Measurements from ENCODE around the gene AP1G2.

Gene AP1G2

DNA sequence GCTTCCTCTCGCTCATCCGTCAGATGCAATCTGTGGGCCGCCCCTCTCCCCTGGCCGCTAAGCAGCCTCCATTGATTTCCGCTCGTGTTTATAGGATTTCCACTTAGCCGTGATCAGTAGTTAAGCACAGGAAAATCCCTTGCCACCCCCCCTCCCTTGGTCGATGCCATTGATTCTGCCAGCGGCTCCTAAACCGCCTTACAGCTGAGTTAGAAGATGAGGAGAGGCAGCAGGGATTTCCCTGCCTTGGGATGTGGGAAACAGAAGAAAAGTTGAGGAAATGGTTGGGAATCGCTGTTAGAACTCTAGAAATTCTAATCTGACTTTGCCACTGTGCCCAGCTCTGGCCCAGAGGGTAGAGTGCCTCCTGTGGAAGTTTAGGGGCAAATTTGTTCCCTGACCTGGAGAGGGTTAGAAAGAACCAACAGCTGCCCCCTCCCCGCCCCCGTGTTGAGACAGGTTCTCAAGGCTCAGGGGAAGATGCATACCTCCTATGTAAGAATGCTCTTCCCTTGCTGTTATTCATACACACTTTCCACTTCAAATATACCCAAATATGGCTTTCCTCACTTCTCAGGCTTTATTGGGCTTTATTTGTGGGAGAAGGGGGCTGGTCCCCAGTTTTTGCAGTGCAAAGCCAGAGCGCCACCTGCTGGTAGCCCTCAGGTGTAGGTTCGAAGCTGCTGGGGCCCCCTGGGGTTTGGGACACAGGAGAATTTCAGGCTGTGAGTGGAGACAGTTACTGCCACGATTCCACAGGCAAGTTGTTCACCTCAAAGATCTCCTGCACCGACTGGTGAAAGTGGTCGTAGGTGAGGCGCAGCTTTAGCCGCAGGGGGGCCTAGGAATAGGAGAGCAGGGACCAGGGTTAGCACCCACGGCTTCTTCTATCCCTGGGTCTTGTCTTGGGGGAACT is 8.3 kb downstream of the AP1G2 start:
- Mint-ChIP-seq H3K36me3 (ENCODE audit: low read depth) (peaks cover 25% of the 10 kb centered on the region), H3K4me3 (no peak overlapping the region), H3K27ac (no peak overlapping the region), H3K9me3 (no peaks in the 10 kb centered on the region), H3K4me1 (peaks cover 29% of the 10 kb centered on the region), H3K27me3 (ENCODE audit: low read depth, poor library complexity) (peaks cover 8% of the 10 kb centered on the region)
- DNase-seq, result peak; percentile 84
- TF ChIP-seq, protein P1, sequence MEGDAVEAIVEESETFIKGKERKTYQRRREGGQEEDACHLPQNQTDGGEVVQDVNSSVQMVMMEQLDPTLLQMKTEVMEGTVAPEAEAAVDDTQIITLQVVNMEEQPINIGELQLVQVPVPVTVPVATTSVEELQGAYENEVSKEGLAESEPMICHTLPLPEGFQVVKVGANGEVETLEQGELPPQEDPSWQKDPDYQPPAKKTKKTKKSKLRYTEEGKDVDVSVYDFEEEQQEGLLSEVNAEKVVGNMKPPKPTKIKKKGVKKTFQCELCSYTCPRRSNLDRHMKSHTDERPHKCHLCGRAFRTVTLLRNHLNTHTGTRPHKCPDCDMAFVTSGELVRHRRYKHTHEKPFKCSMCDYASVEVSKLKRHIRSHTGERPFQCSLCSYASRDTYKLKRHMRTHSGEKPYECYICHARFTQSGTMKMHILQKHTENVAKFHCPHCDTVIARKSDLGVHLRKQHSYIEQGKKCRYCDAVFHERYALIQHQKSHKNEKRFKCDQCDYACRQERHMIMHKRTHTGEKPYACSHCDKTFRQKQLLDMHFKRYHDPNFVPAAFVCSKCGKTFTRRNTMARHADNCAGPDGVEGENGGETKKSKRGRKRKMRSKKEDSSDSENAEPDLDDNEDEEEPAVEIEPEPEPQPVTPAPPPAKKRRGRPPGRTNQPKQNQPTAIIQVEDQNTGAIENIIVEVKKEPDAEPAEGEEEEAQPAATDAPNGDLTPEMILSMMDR (IDR thresholded peaks at IDR 0.05), result peak; percentile 91

DNA sequence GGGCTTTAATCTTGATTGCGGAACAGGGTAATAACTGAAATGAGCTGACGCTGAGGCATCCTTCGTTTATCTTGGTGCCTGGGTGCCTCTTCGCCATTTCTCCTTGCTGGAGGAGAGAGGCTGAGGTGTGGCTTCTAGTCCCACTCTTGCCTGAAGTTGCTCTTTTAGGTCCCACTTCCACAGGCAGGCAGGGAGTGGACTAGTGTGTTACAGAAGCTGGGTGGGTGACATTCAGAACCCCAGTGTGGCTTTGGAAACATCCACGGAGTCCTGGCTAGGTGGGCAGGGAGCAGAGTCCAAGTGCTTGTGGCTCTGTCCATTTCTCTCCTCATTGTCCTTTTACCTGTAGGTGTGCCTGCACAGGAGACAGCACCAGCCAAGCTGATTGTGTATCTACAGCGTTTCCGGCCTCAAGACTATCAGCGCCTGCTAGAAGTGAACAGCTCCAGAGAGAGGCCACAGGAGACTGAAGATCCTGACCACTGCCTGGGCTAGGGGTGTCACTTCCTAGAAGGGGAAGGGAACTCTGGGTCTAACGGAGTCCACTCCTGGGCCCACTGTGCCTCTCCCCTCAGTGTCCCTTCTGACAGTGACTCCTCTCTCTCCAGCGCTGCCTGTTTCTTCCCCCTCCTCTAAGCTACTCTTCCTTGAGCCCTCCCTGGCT is 9.1 kb downstream of the AP1G2 start:
- no peaks in the 10 kb centered on the region for H3K9me3 Mint-ChIP-seq
- no peak for DNase-seq

DNA sequence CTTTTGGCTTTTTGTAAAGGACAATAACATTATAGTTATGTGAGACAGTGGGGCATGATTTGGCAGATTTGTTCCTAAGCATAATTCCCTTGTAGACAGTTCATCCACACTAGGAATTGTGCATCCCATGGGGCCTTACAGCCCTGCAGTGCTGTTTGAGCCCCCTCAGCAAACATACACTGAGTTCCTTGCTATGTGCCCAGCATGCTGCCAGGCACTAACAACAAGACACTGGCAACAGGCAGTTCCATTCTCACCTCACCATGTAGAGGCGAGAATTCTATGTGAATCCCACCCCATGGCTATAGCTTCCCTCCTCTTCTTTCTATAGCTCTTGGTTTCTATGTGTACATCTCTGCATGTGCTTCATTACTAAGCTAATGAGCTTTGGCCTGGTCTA is 9.6 kb downstream of the AP1G2 start:
- Mint-ChIP-seq H3K36me3 (ENCODE audit: low read depth) (peaks cover 18% of the 10 kb centered on the region), H3K4me1 (peaks cover 29% of the 10 kb centered on the region), H3K9me3 (no peaks in the 10 kb centered on the region), H3K4me3 (peak overlapping the region; percentile 74), H3K27ac (no peak overlapping the region), H3K27me3 (ENCODE audit: low read depth, poor library complexity) (peaks cover 8% of the 10 kb centered on the region)
- TF ChIP-seq, protein P1 (IDR thresholded peaks at IDR 0.05), result no peak
- no peak for DNase-seq

More for the DNA sequence above, 9.1 kb downstream of the AP1G2 start:
- Mint-ChIP-seq H3K4me1 (peaks cover 29% of the 10 kb centered on the region), H3K36me3 (ENCODE audit: low read depth) (peaks cover 21% of the 10 kb centered on the region), H3K27me3 (ENCODE audit: low read depth, poor library complexity) (peaks cover 8% of the 10 kb centered on the region), H3K4me3 (no peak overlapping the region), H3K27ac (no peak overlapping the region)
- TF ChIP-seq, protein P1 (IDR thresholded peaks at IDR 0.05), result no peak

DNA sequence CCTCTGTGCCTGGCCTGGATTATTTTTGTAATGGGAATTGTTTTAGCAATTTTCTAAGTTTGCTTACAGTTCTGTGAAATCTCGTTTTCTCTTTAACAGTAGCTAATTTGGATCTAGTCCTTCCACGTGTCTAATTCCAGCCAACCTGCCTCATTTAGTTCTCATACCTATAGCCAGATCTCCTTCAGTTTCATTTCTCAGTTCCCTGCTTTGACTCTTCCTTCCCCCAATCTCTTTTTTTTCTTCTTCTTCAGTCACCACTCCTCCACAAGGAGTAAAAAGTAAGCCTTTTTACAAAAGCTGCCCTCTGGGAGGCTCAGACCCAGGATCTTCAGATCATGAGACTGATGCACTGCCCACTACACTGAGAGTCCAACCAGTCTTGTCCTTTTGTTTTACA is 10.1 kb downstream of the AP1G2 start:
- TF ChIP-seq, protein P1 (IDR thresholded peaks at IDR 0.05), result no peak
- Mint-ChIP-seq H3K4me1 (peaks cover 29% of the 10 kb centered on the region), H3K27ac (no peak overlapping the region), H3K36me3 (ENCODE audit: low read depth) (peaks cover 16% of the 10 kb centered on the region), H3K4me3 (peak overlapping the region; percentile 74), H3K9me3 (no peaks in the 10 kb centered on the region), H3K27me3 (ENCODE audit: low read depth, poor library complexity) (peaks cover 8% of the 10 kb centered on the region)
- no peak for DNase-seq

DNA sequence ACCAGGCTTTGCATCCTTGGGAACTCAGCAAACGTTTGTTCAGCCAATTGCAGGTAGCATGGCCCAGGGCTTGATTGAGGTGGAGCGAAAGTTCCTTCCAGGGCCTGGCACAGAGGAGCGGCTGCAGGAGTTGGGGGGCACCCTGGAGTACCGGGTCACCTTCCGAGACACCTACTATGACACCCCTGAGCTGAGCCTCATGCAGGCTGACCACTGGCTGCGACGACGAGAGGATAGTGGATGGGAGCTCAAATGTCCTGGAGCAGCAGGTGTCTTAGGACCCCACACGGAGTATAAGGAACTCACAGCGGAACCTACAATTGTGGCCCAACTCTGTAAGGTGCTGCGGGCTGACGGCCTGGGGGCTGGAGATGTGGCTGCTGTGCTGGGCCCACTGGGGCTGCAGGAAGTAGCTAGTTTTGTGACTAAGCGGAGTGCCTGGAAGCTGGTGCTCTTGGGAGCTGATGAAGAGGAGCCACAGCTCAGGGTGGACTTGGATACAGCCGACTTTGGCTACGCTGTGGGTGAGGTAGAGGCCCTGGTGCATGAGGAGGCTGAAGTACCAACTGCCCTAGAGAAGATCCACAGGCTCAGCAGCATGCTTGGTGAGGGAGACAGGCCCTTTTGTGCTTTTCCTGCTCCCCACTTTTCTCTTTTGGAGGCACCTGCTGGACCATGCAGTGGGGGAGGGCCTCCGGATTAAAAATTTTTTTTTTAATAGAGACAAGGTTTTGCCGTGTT is 10.7 kb downstream of the AP1G2 start:
- H3K4me1 Mint-ChIP-seq, result peaks cover 32% of the 10 kb centered on the region
- no peaks in the 10 kb centered on the region for H3K9me3 Mint-ChIP-seq
- TF ChIP-seq, protein P1 (IDR thresholded peaks at IDR 0.05), result no peak

More for the DNA sequence above, 10.7 kb downstream of the AP1G2 start:
- no peak for DNase-seq
- no peak overlapping the region for H3K27ac Mint-ChIP-seq
- H3K4me3 Mint-ChIP-seq, result peak overlapping the region; percentile 93
- peaks cover 8% of the 10 kb centered on the region for H3K27me3 Mint-ChIP-seq (ENCODE audit: low read depth, poor library complexity)
- H3K36me3 Mint-ChIP-seq (ENCODE audit: low read depth), result peaks cover 15% of the 10 kb centered on the region

Data from nephron progenitor cell (in vitro differentiated cells).